ENCODE measurements around the gene LGR6.
"Not testable (repeated sequence)": the region's sequence is repeated elsewhere in the genome, so short reads cannot be mapped to it uniquely, and the experiment has no call there.

The LGR6 gene

DNA sequence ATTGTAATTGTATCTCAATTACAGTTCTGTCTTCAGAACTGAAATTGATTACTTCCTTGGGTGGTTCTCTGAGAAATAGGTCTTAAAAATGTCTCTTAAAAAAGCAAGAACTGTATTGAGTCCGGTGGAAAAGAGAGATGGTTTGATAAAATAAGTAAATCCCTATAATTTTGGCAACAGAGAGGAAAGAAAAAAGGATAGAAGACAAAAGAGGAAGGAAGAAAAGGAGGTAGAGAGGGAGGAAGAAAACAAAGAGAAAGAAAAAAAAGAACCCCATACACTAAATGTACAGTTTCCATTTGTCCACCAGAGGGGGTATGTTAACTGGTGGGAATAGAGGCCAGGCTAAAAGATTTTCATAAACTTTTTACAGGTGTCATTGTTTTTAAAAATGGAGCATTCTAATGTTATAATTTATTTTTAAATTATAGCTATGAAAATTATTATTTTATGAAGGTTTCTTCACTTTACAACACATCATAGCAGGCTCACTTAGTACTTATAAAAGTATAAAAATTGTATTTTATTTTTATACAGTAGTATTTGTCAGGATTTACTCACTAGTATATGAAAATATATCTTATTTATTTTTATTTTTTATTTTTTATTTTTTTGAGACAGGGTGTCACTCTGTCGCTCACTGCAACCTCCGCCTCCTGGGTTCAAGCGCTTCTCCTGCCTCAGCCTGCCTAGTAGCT is 150.2 kb downstream of the LGR6 start:
- DNase-seq, result peak; percentile 63

GRCh38 chr1:202348005-202348508 is 154.5 kb downstream of the LGR6 start:
- DNase-seq, result no peak

- peak; percentile 100 for DNase-seq
Measured at GRCh38 chr1:202348509-202349205, 155.1 kb downstream of the LGR6 start, which contains the start of gene PPP1R12B. Gene PPP1R12B (plus strand): TSS chr1:202348699. CDS start chr1:202348852, 153 bp downstream.

DNA sequence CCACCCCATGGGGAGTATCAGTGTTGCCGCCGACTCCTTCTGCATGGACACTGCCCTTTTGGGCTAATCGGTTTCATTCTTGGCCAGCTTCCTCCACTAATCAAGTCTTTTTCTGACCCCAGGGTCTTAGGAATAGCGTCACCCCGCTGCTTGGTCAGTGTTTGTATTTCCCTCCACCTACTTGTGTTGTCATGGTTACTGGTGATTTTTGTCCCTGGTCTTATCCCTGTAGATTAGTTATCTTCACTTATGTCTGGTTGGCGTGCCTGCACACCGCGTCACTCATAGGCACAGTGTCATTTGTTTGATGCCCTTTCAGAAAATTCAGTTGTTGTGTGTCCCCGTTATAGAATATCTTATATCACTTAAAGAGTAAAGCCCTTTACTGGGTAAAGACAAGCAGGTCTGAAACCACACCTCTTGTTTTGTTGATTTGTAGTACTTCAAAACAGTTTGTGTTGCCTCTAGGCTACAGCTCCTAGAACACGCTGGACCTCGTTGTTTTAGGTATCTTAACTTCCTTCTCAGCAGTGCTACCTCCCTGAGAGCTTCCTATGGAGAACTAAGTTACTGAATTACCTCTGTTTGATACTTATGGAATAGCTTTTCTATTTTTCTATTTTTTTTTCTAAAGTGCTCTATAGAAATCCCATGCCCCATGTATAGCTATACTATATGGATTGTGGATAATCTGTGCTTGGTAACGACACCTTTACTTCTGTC is 155.8 kb downstream of the LGR6 start:
- peak; percentile 39 for DNase-seq

GRCh38 chr1:202351725-202352124 is 158.1 kb downstream of the LGR6 start:
- no peak for DNase-seq

DNA sequence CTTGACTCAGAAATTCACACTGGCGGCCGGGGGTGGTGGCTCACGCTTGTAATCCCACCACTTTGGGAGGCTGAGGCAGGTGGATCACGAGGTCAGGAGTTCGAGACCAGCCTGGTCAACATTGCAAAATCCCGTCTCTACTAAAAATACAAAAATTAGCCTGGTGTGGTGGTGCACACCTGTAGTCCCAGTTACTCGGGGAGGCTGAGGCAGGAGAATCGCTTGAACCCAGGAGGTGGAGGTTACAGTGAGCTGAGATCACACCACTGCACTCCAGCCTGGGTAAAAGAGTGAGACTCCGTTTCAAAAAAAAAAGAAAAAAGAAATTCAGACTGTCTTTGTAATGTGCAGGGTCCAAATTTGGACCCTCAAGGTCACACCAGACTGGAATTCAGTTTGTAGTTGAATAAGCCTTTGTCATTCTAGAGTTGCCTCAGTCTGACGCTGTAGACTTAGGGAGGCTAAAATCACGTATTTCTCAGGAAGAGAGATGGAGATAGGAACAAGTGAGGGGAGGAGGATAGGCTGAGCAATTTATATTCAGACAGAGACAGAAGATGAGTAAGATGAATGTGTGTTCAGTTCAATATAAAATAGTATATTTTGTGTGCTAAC is 159.1 kb downstream of the LGR6 start:
- not testable (repeated sequence) for DNase-seq

DNA sequence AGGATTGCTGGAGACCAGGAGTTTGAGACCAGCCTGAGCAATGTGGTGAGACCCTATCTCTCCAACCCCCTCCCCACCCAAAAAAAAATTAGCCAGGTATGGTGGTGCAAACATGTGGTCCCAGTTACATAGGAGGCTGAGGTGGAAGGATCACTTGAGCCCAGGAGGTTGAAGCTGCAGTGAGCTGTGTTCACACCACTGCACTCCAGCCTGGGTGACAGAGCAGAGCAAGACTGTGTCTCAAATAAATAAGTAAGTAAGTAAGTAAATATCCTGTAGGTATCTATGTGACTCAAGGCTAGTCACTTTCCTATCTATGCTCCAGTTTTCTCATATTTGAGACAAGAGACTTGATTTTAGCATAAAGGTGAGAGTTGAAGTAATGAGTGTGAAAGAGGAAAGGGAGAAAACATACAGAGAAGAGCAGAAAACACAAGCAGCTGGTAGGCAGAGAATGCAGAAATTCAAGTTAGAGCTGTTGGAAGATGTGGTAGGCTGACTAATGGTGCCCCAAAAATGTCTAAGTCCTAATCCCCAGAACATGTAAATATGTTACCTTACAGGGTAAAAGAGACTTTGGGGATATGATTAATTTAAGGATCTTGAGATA is 162.4 kb downstream of the LGR6 start:
- DNase-seq, result no peak

DNA sequence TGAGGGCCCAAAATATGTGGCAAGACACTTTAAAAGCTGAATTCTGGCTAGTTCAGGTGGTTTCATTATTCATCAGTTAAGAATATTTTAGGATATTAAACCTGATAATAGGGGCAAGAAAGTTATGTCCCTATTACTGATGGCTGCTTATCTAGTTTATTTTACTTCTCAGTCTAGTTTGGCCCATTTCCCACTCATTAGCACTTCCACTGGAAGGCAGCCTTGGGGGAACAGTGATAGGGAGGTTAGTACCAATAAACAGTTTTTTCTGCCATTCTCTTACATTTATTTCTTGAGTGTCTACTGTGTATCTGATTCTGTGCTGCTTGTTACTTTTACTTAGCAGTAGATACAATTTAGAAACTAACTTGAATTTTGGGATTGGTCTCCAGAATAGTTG is 163.9 kb downstream of the LGR6 start:
- no peak for DNase-seq

- no peak for DNase-seq
Measured at GRCh38 chr1:202361224-202361623, 167.6 kb downstream of the LGR6 start.

- no peak for DNase-seq
Measured at GRCh38 chr1:202361701-202362100, 168.1 kb downstream of the LGR6 start.

DNA sequence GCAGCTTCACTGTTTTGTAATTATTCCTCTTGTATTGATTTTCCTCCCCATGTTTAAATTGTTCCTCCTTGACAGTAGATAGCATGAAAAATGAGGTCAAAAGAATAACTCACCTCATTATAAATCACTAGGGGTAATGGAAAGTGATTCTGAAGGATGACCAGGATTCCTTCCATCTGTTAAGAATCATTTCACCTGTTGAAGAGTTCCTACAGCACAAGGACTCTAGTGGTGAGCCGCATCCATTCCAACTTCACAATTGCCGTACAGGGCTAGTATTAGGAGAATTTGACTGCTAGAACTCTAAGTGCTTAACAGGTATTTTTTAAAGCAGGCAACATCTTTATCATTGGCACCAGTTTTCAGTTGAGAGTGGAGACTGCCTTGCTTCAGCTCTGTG is 168.6 kb downstream of the LGR6 start:
- no peak for DNase-seq

DNA sequence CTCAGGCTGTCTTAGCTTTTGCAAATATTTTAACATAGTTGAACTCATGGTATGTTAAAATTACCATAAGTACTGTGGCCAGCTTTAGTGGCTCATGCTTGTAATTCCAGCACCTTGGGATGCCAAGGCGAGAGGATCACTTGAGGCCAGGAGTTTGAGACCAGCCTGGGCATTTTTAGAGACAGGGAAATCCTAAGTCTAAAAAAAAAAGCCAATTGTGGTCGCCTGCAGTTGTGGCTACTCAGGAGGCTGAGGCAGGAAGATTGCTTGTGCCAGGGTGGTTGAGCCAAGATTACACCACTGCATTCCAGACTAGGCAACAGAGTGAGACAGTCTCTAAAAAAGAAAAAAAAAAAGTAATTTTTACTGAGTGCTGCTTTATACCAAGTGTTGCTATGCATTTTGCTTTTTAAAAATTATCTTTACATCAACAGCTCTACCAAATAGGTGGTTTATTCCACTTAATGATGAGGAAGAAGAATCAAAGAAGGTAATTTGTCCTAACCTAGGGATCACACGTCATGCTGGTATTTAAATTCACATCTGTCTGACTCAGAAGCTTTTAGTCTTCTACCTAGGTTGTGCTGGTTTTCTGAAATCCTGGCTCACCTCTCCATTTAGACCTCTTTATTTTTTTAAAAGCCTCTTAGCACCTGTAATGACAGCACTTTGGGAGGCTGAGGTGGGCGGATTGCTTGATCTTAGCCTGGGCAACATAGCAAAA is 171.7 kb downstream of the LGR6 start:
- peak; percentile 25 for DNase-seq

GRCh38 chr1:202367271-202367670 is 173.7 kb downstream of the LGR6 start:
- peak; percentile 30 for DNase-seq

All from fibroblast of skin of back (primary cell).